ENCODE measurements around the gene POPDC2. TPM values are rescaled to one million over a fixed set of nuclear protein-coding genes. Genes with fewer than 3 reads are reported as not detected.
A peak's percentile ranks its signal among the peaks of the same experiment; 100 is the strongest.

POPDC2 gene
- total and polyA plus RNA-seq, 9 donors, result 8.6 to 30.2 (median 13.6) TPM

- Histone ChIP-seq H3K27me3 (ENCODE audit: control insufficient read depth, insufficient read depth, low read length) (no peaks in the 10 kb centered on the region), H3K4me1 (ENCODE audit: control insufficient read depth, insufficient read depth, low read length) (peaks cover 5% of the 10 kb centered on the region), H3K36me3 (ENCODE audit: control insufficient read depth, insufficient read depth, low read length) (peaks cover 24% of the 10 kb centered on the region), H3K9me3 (replicated peaks; ENCODE audit: control insufficient read depth, low read depth, low read length) (no peaks in the 10 kb centered on the region), H3K4me3 (ENCODE audit: low read length) (no peak overlapping the region), H3K27ac (ENCODE audit: low read length) (no peak overlapping the region)
- no CpG with 5 or more reads among the region's 2 CpGs for WGBS (ENCODE audit: insufficient coverage)
- no peak for DNase-seq
Measured at GRCh38 chr3:119672776-119673175, 12.4 kb upstream of the POPDC2 start.

GRCh38 chr3:119669906-119670570, 9.6 kb upstream of the POPDC2 start:
- 67% methylated on average over 1 of the region's 5 CpGs for WGBS (ENCODE audit: insufficient coverage)
- peaks cover 5% of the 10 kb centered on the region for H3K4me1 ChIP-seq (ENCODE audit: control insufficient read depth, insufficient read depth, low read length)
- no peaks in the 10 kb centered on the region for H3K27me3 ChIP-seq (ENCODE audit: control insufficient read depth, insufficient read depth, low read length)
- no peak overlapping the region for H3K27ac ChIP-seq (ENCODE audit: low read length)
- no peak overlapping the region for H3K4me3 ChIP-seq (ENCODE audit: low read length)
- peaks cover 24% of the 10 kb centered on the region for H3K36me3 ChIP-seq (ENCODE audit: control insufficient read depth, insufficient read depth, low read length)
- no peak for DNase-seq
- no peaks in the 10 kb centered on the region for H3K9me3 ChIP-seq (replicated peaks; ENCODE audit: control insufficient read depth, low read depth, low read length)

GRCh38 chr3:119665954-119666559, 5.7 kb upstream of the POPDC2 start:
- no peak for DNase-seq
- H3K27me3 ChIP-seq (ENCODE audit: control insufficient read depth, insufficient read depth, low read length), result no peaks in the 10 kb centered on the region
- WGBS (ENCODE audit: insufficient coverage), result no CpG with 5 or more reads among the region's 6 CpGs
- no peaks in the 10 kb centered on the region for H3K9me3 ChIP-seq (replicated peaks; ENCODE audit: control insufficient read depth, low read depth, low read length)
- H3K27ac ChIP-seq (ENCODE audit: low read length), result no peak overlapping the region
- peaks cover 5% of the 10 kb centered on the region for H3K36me3 ChIP-seq (ENCODE audit: control insufficient read depth, insufficient read depth, low read length)
- H3K4me3 ChIP-seq (ENCODE audit: low read length), result no peak overlapping the region
- peaks cover 22% of the 10 kb centered on the region for H3K4me1 ChIP-seq (ENCODE audit: control insufficient read depth, insufficient read depth, low read length)

- 100% methylated on average over 2 of the region's 4 CpGs for WGBS (ENCODE audit: insufficient coverage)
Measured at GRCh38 chr3:119664850-119665379, 4.5 kb upstream of the POPDC2 start.

GRCh38 chr3:119664370-119664769, 4.0 kb upstream of the POPDC2 start:
- Histone ChIP-seq H3K27ac (ENCODE audit: low read length) (peak overlapping the region; percentile 15), H3K9me3 (replicated peaks; ENCODE audit: control insufficient read depth, low read depth, low read length) (no peaks in the 10 kb centered on the region), H3K36me3 (ENCODE audit: control insufficient read depth, insufficient read depth, low read length) (peaks cover 2% of the 10 kb centered on the region), H3K4me3 (ENCODE audit: low read length) (no peak overlapping the region), H3K27me3 (ENCODE audit: control insufficient read depth, insufficient read depth, low read length) (no peaks in the 10 kb centered on the region), H3K4me1 (ENCODE audit: control insufficient read depth, insufficient read depth, low read length) (peaks cover 32% of the 10 kb centered on the region)
- DNase-seq, result no peak
- WGBS (ENCODE audit: insufficient coverage), result 76% methylated on average over 2 of the region's 4 CpGs

More at GRCh38 chr3:119664850-119665379, 4.5 kb upstream of the POPDC2 start:
- H3K27ac ChIP-seq (ENCODE audit: low read length), result peak overlapping the region; percentile 25
- DNase-seq, result no peak
- peaks cover 31% of the 10 kb centered on the region for H3K4me1 ChIP-seq (ENCODE audit: control insufficient read depth, insufficient read depth, low read length)
- no peak overlapping the region for H3K4me3 ChIP-seq (ENCODE audit: low read length)
- no peaks in the 10 kb centered on the region for H3K27me3 ChIP-seq (ENCODE audit: control insufficient read depth, insufficient read depth, low read length)
- H3K9me3 ChIP-seq (replicated peaks; ENCODE audit: control insufficient read depth, low read depth, low read length), result no peaks in the 10 kb centered on the region
- H3K36me3 ChIP-seq (ENCODE audit: control insufficient read depth, insufficient read depth, low read length), result peaks cover 3% of the 10 kb centered on the region

GRCh38 chr3:119663885-119664284, 3.5 kb upstream of the POPDC2 start:
- WGBS (ENCODE audit: insufficient coverage), result no CpG with 5 or more reads among the region's 2 CpGs
- H3K4me1 ChIP-seq (ENCODE audit: control insufficient read depth, insufficient read depth, low read length), result peaks cover 32% of the 10 kb centered on the region
- H3K4me3 ChIP-seq (ENCODE audit: low read length), result no peak overlapping the region
- H3K9me3 ChIP-seq (replicated peaks; ENCODE audit: control insufficient read depth, low read depth, low read length), result no peaks in the 10 kb centered on the region
- peak overlapping the region; percentile 15 for H3K27ac ChIP-seq (ENCODE audit: low read length)
- no peak for DNase-seq
- H3K36me3 ChIP-seq (ENCODE audit: control insufficient read depth, insufficient read depth, low read length), result peaks cover 5% of the 10 kb centered on the region
- H3K27me3 ChIP-seq (ENCODE audit: control insufficient read depth, insufficient read depth, low read length), result no peaks in the 10 kb centered on the region

GRCh38 chr3:119662604-119663373, 2.4 kb upstream of the POPDC2 start:
- Histone ChIP-seq H3K4me1 (ENCODE audit: control insufficient read depth, insufficient read depth, low read length) (peaks cover 32% of the 10 kb centered on the region), H3K4me3 (ENCODE audit: low read length) (no peak overlapping the region), H3K27ac (ENCODE audit: low read length) (peak overlapping the region; percentile 73), H3K9me3 (replicated peaks; ENCODE audit: control insufficient read depth, low read depth, low read length) (no peaks in the 10 kb centered on the region), H3K36me3 (ENCODE audit: control insufficient read depth, insufficient read depth, low read length) (peaks cover 3% of the 10 kb centered on the region), H3K27me3 (ENCODE audit: control insufficient read depth, insufficient read depth, low read length) (no peaks in the 10 kb centered on the region)
- DNase-seq, result peak; percentile 85
- no CpG with 5 or more reads among the region's 1 CpG for WGBS (ENCODE audit: insufficient coverage)

GRCh38 chr3:119659606-119660291, 640 bp downstream of the POPDC2 start:
- Histone ChIP-seq H3K27me3 (ENCODE audit: control insufficient read depth, insufficient read depth, low read length) (no peaks in the 10 kb centered on the region), H3K4me3 (ENCODE audit: low read length) (peak overlapping the region; percentile 36), H3K4me1 (ENCODE audit: control insufficient read depth, insufficient read depth, low read length) (peaks cover 29% of the 10 kb centered on the region), H3K9me3 (replicated peaks; ENCODE audit: control insufficient read depth, low read depth, low read length) (no peaks in the 10 kb centered on the region), H3K36me3 (ENCODE audit: control insufficient read depth, insufficient read depth, low read length) (peaks cover 8% of the 10 kb centered on the region), H3K27ac (ENCODE audit: low read length) (peak overlapping the region; percentile 44)
- 80% methylated on average over 6 of the region's 9 CpGs for WGBS (ENCODE audit: insufficient coverage)
- peak; percentile 61 for DNase-seq

- peaks cover 8% of the 10 kb centered on the region for H3K36me3 ChIP-seq (ENCODE audit: control insufficient read depth, insufficient read depth, low read length)
- H3K27ac ChIP-seq (ENCODE audit: low read length), result peak overlapping the region; percentile 44
- H3K4me1 ChIP-seq (ENCODE audit: control insufficient read depth, insufficient read depth, low read length), result peaks cover 27% of the 10 kb centered on the region
- no peaks in the 10 kb centered on the region for H3K27me3 ChIP-seq (ENCODE audit: control insufficient read depth, insufficient read depth, low read length)
- H3K4me3 ChIP-seq (ENCODE audit: low read length), result peak overlapping the region; percentile 36
- H3K9me3 ChIP-seq (replicated peaks; ENCODE audit: control insufficient read depth, low read depth, low read length), result no peaks in the 10 kb centered on the region
- 100% methylated on average over 1 of the region's 2 CpGs for WGBS (ENCODE audit: insufficient coverage)
- no peak for DNase-seq
Measured at GRCh38 chr3:119658994-119659393, 1.4 kb downstream of the POPDC2 start.

Measured in muscle of leg (tissue), 11 donors.